HG03159 (cell line): ENCODE results near the gene RUSF1.
"Not testable (repeated sequence)": the region's sequence is repeated elsewhere in the genome, so short reads cannot be mapped to it uniquely, and the experiment has no call there.

Source experiments
- ATAC-seq: cut with Tn5 transposase; IDR thresholded peaks from one replicate; pipeline ENCODE4 v1.9.1; 2021; ENCODE audit warnings: mild to moderate bottlenecking, moderate library complexity; ENCODE audit not compliant: unreplicated experiment

The RUSF1 gene

DNA sequence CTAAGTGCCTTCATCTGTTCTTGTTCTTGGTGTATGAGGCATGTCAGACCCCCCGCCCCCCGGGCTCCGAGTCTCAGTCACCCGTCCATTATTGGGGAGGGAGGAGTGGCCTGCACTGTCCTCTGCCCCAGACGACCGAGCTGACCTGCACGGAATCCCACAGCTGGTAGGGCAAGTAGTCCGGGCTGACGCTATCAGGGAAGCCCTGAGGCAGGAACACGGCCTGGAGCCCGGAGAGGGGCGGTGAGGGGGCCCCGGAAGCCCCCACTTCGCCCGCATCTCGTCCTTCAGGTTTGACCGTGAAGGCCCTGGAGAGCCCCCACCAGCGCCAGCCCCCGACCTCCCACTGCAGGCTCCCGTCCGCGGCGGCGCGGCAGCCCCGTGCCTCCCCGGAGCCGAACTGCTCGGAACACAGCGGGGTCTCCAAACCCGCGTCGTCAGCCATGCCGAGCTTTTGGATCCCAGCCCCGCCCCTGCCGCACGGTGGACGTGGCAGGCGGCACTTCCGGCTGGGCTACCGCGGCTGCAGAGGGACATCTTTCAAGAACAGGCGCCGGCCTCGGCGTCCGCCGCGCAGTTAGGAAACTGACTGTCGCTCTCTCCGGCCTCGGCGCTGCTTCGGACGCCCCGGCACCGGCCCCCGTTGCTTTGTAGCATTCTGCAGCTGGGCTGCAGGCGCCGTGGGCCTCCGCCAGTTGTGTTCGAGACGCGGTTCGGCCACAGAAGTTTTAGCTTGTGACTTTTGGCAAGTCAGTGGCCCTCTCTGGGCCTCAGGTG lies at the start of gene RUSF1:
RUSF1 (minus strand) TSS at position 463 of the 777 bp plus-strand sequence; CDS start at position 445, 18 bp downstream.
- ATAC-seq: peak; percentile 86

DNA sequence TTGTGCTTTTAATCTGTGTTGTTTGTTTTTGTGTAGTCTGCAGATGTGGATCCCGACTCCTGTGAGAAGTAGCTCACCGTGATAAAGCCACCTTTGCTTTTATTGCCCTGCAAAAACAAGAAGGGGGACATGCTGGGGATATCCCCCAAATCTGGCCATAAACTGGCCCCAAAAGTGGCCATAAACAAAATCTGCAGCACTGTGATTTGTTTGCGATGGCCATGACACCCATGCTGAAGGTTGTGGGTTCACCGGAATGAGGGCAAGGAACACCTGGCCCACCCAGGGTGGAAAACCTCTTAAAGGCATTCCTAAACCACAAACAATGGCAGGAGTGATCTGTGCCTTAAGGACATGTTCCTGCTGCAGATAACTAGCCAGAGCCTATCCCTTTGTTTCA lies 34.6 kb upstream of the RUSF1 start:
- no peak for ATAC-seq

- ATAC-seq: not testable (repeated sequence)
Observed at GRCh38 chr16:31539762-31540161, 31.6 kb upstream of the RUSF1 start.

DNA sequence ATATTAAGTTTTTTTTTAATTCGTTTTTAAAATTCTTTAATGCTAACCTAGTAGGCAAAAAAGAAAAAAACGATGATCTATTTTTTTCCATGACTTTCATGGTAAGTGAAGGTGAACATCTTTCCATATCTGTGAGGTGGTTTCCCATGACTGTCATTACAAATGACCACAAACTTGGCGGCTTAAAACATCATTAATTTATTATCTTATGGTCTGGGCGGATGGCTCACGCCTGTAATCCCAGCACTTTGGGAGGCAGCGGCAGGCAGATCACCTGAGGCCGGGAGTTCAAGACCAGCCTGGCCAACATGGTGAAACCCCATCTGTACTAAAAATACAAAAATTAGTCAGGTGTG lies 30.0 kb upstream of the RUSF1 start:
- not testable (repeated sequence) for ATAC-seq

- no peak for ATAC-seq
Observed at GRCh38 chr16:31537362-31538242, 29.4 kb upstream of the RUSF1 start.

- ATAC-seq: no peak
Observed at GRCh38 chr16:31536804-31537361, 28.7 kb upstream of the RUSF1 start.

- no peak for ATAC-seq
Observed at GRCh38 chr16:31535737-31536136, 27.5 kb upstream of the RUSF1 start.

- ATAC-seq: no peak
Observed at GRCh38 chr16:31532896-31533295, 24.7 kb upstream of the RUSF1 start.

GRCh38 chr16:31532120-31532519 lies 23.9 kb upstream of the RUSF1 start:
- ATAC-seq: no peak

DNA sequence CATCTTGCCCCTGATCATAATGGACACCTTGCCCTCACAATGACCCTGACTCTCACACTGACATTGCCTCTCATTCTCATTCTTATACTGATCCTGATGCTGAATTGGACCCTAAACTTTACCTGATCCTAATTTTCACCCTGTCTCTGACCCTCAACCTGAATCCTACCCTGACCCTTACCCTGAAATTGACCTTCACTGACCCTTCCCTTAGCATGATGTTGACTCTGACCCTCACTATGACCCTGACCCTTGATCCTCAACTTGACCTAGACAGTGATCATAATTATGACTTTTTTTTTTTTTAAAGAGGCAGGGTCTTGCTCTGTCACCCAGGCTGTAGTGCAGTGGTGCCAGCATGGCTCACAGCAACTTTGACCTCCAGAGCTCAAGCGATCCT lies 22.9 kb upstream of the RUSF1 start:
- no peak for ATAC-seq

- ATAC-seq: no peak
Observed at GRCh38 chr16:31530405-31530804, 22.2 kb upstream of the RUSF1 start.

DNA sequence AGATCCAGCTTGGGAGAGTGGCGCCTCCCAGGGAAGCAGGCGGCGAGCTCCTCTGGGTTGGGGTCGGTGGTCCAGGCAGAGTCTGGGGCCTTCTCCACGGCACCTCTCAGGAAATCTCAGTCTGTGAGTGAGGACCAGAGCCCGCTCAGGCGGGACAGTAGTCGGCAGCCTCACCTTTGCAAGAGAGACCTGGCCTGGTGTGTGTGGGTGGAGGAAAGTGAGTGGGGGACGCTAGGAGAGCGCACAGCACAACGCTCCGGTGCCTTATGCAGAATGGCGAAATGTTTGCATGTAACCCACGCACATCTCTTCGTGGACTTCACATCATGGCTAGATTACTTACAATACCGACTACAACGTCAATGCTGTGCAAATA lies 21.7 kb upstream of the RUSF1 start:
- ATAC-seq: no peak

GRCh38 chr16:31529108-31529936 lies 21.1 kb upstream of the RUSF1 start:
- ATAC-seq: no peak

DNA sequence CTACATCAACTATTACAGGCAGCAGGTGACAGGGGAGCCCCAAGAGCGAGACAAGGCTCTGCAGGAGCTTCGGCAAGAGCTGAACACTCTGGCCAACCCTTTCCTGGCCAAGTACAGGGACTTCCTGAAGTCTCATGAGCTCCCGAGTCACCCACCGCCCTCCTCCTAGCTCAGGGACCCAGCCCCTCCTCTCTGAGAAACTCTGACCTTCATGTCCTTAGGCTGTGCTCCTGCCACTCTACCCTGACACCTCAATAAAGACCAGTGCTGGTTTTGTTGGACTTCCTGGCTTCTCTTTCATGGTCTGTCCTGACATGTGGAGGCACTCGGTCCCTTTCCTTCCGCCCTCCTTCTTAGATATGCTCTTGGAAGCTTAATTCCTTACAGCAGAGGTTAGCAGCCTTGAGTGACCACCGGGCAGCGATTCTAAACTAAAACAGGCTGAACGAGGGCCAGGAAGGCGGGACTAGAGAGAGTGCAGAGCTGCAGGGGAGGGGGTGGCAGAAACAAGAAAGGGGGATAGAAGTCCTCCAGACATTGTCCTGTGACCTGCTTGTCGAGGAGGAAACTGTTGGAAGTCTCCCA lies 20.4 kb upstream of the RUSF1 start:
- no peak for ATAC-seq

DNA sequence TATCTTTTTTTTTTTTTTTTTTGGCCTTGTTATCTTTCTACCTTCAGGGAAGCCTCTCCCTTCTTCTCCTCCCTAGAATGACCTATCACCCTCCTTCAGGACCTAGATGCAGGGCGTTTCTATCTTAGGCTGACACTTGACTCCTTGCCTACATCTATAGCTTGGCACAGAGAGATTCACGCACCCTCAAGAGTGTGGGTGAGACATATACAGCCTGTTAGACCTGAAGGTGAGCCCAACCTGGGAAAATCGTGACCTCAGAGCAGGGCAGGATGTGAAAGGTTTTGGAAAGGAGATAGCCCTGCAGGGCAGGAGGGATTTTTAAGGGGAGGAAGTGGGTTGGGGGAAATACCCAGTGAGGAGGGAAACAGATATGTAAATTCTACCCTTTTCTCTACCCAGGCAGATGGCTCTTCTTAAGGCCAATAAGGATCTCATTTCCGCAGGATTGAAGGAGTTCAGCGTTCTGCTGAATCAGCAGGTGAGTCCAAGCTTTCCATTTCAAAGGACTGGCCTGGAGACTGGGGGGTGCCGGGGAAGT lies 19.6 kb upstream of the RUSF1 start, which contains the start of gene AHSP:
AHSP (plus strand) TSS at position 167 of the 541 bp plus-strand sequence; CDS start at position 407, 240 bp downstream.
- no peak for ATAC-seq

- ATAC-seq: no peak
Observed at GRCh38 chr16:31525113-31525512, 16.9 kb upstream of the RUSF1 start.

DNA sequence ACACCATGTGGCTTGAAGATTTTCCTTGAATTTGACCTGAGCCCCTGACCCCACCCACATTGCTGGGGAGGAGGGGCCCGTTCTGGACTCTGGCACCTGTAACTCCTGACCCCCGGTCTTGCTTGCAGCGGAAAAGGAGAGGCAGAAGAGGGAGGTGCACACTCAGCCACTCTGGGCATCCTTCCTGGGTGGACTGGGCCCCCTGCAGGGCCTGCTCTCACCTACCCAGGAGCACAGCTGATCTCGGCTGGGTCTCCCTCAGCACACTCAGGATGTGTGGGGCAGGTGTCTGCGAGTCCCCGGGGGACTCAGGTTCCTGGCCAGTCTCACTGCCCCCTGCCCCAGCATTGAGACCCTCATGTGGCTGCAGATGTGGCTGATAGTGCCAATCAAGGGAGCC lies 15.6 kb upstream of the RUSF1 start:
- ATAC-seq: not testable (repeated sequence)

GRCh38 chr16:31522071-31522470 lies 13.9 kb upstream of the RUSF1 start:
- ATAC-seq: no peak

- no peak for ATAC-seq
Observed at GRCh38 chr16:31521368-31521767, 13.2 kb upstream of the RUSF1 start.

GRCh38 chr16:31519759-31520431 lies 11.7 kb upstream of the RUSF1 start:
- ATAC-seq: no peak
